Fibroblast of gingiva (primary cell): ENCODE measurements around the gene RPN1.

Source experiments
- DNase-seq: peaks from one replicate; pipeline ENCODE4 v3.0.0-alpha.2; 2011; ENCODE audit warnings: low read depth

RPN1 gene

DNA sequence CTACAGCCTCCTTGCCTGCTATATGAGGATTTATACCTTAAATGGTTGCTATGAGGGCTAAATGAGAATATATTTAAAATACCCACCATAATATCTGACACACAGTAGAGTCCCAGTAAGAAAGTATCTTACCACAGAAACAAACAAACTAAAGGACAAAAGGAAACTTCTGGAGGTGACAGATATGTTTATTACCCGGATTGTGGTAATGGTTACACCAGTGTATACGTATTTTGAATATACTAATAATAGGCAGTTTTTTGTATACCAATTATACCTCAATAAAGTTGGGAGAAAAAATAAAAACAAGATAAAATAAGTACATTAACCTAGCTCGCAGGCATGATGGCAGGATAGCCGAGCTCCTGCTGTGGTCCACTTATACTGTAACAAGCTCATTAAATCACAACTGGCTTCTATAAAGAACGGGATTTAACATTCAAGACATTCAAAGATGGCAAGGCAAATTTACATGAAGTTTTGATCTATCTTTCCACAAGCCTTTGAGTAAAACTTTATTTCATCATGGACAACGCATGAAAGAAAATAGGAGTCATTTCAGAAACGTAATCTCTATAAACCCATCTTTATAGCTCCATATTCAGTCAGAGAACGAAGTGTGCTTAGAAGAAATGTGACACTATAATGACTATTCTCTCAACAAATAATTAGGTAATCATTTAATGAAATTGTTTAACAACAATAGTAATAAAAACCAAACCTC is 1.5 kb downstream of the RPN1 start:
- no peak for DNase-seq

DNA sequence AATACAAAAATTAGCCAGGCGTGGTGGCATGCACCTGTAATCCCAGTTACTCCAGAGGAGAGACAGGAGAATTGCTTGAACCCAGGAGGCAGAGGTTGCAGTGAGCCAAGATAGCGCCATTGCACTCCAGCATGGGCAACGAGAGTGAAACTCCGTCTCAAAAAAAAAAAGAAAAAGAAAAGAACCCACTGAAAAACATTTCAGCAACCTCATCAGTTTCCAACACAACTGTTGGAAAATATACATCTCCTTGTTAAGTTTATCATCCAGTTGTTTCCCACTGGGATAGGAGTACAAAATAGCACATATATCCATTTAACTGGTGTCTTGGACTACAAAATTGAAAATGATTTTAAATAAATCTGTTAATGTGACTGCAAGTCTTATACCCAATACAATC is 2.2 kb downstream of the RPN1 start:
- DNase-seq: no peak

- DNase-seq: no peak
These were observed 3.3 kb downstream of the RPN1 start for GRCh38 chr3:128647307-128647706.

- no peak for DNase-seq
These were observed 16.5 kb downstream of the RPN1 start for GRCh38 chr3:128634075-128634611.

DNA sequence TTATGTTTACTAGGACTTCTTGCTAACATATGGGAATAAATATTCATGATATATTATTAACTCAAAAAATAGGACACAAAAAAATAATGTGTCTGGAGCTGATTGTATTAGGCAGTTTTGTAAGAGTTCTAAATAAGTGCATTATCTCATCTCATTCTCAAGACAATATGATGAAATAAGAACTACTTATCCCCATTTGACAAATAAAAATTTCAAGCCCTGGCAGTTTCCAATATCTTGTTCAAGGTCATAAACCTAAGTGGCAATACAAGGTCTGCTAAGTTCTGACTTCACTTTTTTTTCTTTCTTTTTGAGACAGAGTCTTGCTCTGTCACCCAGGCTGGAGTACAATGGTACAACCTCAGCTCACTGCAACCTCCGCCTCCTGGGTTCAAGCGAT is 18.3 kb downstream of the RPN1 start:
- DNase-seq: no peak

- DNase-seq: no peak
These were observed 20.7 kb downstream of the RPN1 start for GRCh38 chr3:128629936-128630335.

- no peak for DNase-seq
These were observed 25.1 kb downstream of the RPN1 start for GRCh38 chr3:128625409-128625945.

DNA sequence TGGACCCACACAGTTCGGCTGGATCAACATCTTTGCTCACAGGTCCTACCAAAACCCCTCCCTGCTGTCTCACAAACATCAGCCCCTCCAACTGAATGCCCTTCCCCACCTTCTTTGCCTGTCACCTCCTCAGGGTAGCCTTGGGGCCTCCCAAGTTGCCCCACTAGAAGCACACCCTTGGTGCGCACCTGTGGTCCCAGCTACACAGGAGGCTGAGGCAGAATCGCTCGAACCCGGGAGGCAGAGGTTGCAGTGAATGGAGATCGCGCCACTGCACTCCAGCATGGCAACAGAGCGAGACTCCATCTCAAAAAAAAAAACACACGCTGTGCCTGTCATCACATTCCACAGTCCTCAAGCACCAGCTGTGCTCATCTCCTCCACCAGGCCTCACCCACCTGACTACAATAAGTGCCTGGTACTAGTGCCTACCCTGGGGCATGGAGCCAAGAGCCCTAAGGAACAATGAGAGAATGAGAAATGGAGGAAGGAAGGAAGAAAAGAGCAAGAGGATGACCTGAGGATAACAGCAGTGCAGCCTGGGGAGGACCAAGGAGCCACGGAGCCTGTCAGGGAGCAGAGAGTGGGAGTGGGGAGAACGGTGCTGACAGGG is 26.0 kb downstream of the RPN1 start:
- DNase-seq: no peak

DNA sequence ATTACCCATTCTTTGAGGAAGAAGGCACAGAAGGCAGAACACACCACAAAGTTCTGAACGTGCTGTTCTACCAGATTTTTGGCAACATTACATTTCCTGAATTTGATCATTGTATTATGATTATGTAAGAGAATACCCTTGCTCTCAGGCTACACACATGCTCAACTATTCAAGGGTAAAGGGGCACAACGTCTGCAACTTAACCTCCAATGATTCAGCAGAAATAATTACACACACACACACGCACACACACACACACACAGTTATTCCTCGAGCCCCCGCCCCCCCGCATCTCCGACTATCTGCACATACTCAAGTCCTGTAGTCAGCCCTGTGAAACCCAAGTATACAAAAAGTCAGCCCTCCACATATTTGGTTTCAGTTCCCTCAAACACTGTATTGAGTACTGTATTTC is 26.8 kb downstream of the RPN1 start:
- peak; percentile 94 for DNase-seq

DNA sequence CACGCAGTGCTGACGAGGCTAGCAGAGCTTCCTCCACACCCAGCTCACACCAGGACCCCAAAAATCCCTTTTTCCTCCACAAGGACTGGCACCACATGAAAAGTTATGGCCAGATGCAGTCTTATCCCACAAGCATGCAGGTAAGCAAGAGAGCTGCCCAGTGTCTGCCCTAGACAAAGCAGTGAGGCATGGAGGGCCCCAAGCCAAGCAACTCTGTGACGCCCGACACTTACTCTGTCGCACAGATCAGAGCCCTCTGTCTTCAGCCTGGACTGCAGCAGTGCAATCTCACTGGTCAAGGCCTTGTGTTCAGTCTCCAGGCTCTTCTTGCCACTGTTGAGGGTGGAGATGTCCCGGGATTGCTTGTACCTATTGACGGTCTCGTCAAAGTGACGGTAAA is 28.7 kb downstream of the RPN1 start:
- DNase-seq: no peak

GRCh38 chr3:128621234-128621633 is 29.4 kb downstream of the RPN1 start:
- DNase-seq: no peak

- no peak for DNase-seq
These were observed 30.3 kb downstream of the RPN1 start for GRCh38 chr3:128620268-128620691.

GRCh38 chr3:128619146-128619890 is 31.3 kb downstream of the RPN1 start:
- peak; percentile 76 for DNase-seq

- DNase-seq: no peak
These were observed 32.3 kb downstream of the RPN1 start for GRCh38 chr3:128618398-128618726.

- DNase-seq: peak; percentile 95
These were observed 32.8 kb downstream of the RPN1 start for GRCh38 chr3:128617557-128618397.

DNA sequence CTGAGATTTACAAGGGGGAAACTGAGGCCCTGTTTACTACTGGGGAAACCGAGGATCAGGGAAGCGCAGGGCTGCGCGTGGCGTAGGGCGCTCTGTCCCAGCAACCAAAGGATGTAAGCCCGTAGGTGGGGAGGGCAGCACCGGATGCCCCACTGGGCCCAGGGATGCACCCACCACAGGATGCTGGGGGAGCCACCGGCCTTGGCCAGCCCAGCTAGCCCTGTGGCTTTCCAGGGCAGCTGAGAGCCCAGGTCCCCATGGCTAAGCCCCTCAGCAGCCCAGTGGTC is 33.4 kb downstream of the RPN1 start:
- DNase-seq: no peak

DNA sequence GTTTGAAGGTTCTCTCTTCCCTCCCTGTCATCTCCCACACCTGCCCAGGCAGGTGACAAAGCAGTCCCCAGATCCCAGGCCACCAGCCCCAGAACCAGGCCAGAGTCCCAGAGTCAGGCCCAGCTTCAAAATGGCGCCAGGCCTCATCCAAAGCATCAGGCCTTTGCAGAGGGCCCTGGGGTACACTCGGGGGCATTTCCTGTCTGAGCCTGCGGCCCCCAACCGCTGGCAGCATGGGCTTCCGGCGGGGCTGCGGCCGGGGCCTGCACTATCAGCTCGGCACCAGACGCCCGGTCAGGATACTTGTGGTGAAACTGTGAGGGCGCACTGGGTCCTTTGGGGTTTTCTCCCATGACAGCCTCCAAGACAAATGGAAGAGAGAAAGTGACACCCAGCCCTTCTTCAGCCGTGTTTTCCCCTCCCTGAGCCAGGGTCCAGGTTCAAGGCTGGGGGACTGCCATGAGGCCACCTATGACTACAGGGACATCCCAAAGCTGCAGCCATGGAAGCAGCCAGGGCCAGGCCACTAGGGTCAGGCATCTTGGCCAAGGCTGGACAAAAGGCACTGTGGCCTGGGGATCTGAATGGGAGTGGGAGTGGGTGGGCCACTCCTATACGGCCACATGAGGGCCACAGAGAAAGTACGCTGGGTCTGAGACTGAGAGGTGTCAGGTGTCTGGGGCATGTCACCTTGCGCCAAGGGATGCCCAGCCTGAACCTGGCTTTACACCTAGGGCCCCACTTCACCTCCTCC is 33.9 kb downstream of the RPN1 start:
- DNase-seq: no peak

DNA sequence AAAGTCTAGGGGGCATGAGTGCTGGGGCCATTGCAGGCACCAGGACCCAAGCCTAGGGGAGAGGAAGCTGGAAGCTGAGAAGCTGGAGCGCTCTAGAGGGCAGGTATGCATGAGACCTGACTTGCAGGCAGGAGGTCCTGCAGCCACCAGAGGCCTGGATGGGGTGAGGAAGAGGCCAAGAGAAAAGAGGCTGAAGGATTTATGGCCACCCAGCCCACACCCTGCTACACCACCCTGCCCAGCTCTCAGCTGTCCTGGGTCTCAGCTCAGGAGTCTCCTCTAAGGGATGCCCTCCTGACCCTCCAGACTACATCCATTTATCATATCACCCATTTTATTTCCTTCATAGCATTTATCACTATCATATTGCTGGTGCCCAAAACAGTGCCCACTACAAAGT is 36.5 kb downstream of the RPN1 start:
- no peak for DNase-seq

DNA sequence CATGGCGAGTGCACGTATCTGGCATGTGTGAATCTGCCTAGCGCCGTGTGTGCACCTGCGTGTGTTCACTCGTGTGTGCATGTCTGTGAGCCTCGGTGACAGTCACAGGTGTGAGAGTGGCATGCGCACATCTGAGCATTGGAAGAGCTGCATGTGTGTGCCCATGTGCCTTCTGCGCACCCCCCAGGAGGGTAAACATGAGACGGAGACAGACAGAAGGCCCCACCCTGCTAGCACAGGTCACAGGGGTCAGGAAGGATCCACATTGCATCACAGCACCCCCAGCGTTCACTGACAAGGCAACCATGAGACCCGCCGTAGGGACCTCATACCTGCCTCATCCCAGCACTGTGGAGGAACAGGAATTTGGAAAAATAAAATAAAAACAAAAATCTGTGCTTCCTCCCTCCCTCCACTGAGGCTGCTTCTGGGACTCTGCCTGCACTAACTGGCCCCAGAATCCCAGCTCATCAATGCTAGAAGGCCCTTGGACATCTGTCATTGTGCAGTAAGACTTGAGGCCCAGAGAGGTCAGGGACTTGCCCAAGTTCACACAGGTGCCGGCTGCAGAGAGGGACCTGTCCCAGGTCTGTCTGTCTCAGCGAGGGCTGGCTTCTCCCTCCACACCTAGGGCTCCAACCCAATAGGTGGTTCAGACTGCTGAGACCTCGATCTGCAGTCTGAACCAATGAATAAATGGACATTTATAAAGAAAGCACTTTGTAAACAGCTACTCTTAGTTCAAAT is 37.4 kb downstream of the RPN1 start:
- DNase-seq: no peak

DNA sequence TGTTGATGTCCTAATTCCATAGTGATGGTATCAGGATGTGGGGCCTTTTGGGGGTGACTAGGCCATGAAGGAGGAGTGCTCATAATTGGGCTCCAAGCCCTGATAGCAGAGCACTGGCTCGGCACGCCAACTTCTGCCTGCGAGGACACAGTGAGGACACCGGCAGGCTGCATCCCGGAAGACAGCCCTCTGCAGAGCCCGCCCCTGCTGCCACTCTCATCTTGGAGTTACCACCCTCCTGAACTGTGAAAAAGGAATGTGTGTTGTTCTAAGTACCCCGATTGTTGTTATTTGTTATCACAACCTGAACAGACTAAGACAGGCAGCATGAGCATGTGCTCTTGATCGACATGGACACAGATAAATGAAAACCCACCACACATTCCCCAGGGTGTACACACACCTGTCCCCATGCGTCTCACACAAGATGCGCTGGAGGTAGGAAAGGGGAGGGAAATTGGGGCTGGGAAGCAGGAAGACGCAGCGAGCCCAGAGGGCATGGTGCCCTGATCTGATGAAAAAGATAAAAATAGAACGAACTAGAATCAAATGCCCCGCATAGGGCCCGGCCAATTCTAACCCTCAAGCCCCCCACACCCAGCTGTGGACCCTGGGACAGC is 40.1 kb downstream of the RPN1 start:
- no peak for DNase-seq
